Astrocyte (in vitro differentiated cells and primary cell): ENCODE measurements around the gene ADGRA1.

ENCODE experiments used
- EZH2 ChIP-seq: IDR thresholded peaks from 2 replicates; pipeline ENCODE4 v1.6.1; 2012; ENCODE audit warnings: mild to moderate bottlenecking, low read length, inconsistent platforms; ENCODE audit not compliant: insufficient read depth
- TF ChIP-seq, protein P1 (sequence below): IDR thresholded peaks from 2 replicates; pipeline ENCODE4 v1.5.1; 2011; ENCODE audit warnings: low read depth, mild to moderate bottlenecking, inconsistent platforms, low read length, moderate library complexity; ENCODE audit not compliant: insufficient read depth

DNA sequence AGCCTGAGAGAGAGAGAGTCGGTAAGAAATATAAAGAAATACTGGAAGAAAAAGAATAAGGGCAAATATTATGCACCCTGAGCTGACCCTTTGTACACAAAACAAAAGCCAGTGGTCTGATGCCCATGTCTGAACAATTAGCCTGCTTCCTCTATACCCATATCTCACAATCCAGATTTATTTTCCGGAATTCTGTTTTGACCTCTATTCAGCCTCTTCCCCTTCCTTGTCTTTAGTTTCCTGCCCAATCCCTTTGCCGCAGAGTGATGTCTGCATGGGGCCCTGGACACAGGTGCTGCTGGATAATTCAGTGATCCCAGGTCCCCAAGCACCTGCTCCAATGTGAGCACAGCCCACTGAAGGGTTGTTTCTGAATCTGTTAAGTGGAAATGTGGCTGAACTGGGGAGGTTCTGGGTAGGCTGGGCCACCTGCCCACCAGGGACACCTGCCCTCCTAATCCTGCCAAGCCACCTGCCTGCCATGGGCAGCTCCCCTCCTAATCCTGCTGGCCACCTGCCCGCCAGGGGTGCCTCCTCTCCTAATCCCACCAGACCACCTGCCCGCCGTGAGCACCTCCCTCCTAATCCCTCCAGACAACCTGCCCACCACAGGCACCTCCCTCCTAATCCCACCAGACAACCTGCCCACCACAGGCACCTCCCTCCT, 23.0 kb downstream of the ADGRA1 start:
- TF ChIP-seq, protein P1, sequence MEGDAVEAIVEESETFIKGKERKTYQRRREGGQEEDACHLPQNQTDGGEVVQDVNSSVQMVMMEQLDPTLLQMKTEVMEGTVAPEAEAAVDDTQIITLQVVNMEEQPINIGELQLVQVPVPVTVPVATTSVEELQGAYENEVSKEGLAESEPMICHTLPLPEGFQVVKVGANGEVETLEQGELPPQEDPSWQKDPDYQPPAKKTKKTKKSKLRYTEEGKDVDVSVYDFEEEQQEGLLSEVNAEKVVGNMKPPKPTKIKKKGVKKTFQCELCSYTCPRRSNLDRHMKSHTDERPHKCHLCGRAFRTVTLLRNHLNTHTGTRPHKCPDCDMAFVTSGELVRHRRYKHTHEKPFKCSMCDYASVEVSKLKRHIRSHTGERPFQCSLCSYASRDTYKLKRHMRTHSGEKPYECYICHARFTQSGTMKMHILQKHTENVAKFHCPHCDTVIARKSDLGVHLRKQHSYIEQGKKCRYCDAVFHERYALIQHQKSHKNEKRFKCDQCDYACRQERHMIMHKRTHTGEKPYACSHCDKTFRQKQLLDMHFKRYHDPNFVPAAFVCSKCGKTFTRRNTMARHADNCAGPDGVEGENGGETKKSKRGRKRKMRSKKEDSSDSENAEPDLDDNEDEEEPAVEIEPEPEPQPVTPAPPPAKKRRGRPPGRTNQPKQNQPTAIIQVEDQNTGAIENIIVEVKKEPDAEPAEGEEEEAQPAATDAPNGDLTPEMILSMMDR, result no peak
- TF ChIP-seq EZH2, result no peak
